Fibroblast of skin of left biceps (primary cell): ENCODE measurements around the gene GCAT.
A peak's percentile ranks its signal among the peaks of the same experiment; 100 is the strongest.

Source experiments
- DNase-seq, 2 experiments: peaks; one replicate each; pipeline ENCODE4 v3.0.0-alpha.2; 2013; ENCODE audit warnings: low read depth in 2 of 2

Gene GCAT

GRCh38 chr22:37842015-37842793, 34.5 kb downstream of the GCAT start:
- no peak for DNase-seq

- no peak for DNase-seq
Observed at GRCh38 chr22:37843741-37844089, 36.0 kb downstream of the GCAT start.

GRCh38 chr22:37844904-37845329, 37.2 kb downstream of the GCAT start:
- DNase-seq: no peak

- DNase-seq: no peak
Observed at GRCh38 chr22:37846433-37846832, 38.7 kb downstream of the GCAT start.

- no peak for DNase-seq
Observed at GRCh38 chr22:37848587-37849088, 40.9 kb downstream of the GCAT start.

- peak; percentile 45 to 53 for DNase-seq
Observed at GRCh38 chr22:37849089-37849751, 41.5 kb downstream of the GCAT start, which contains the start of gene EIF3L. Gene EIF3L (plus strand): TSS chr22:37849419. CDS start chr22:37849450, 31 bp downstream.

GRCh38 chr22:37850801-37851200, 43.1 kb downstream of the GCAT start:
- no peak for DNase-seq

GRCh38 chr22:37852418-37852817, 44.7 kb downstream of the GCAT start:
- no peak for DNase-seq

- DNase-seq: no peak
Observed at GRCh38 chr22:37854946-37855345, 47.2 kb downstream of the GCAT start.

GRCh38 chr22:37855462-37855861, 47.7 kb downstream of the GCAT start:
- no peak for DNase-seq

- no peak for DNase-seq
Observed at GRCh38 chr22:37860796-37861421, 53.2 kb downstream of the GCAT start.

- no peak for DNase-seq
Observed at GRCh38 chr22:37862570-37863325, 55.0 kb downstream of the GCAT start.

- DNase-seq: no peak
Observed at GRCh38 chr22:37865510-37865909, 57.8 kb downstream of the GCAT start.
